GM12878 (cell line): ENCODE results near the gene CS.

Experiments
- CTCF ChIP-seq, 3 experiments: IDR thresholded peaks in 2 of 3; conservative IDR thresholded peaks in 1 of 3; 2 replicates each; pipeline ENCODE4 v1.5.1; 2011; ENCODE audit warnings: low read depth in 3 of 3, low read length in 3 of 3, mild to moderate bottlenecking in 3 of 3, control low read depth in 2 of 3, moderate library complexity in 2 of 3, inconsistent platforms in 1 of 3, mixed read lengths in 1 of 3; ENCODE audit not compliant: control insufficient read depth in 2 of 3, insufficient read depth in 1 of 3; ENCODE audit errors: extremely low read depth in 1 of 3
- HDAC2 ChIP-seq: fragments of 200-600 bp; sonication (generic); IDR thresholded peaks from 2 replicates; pipeline ENCODE4 v1.6.1; 2017
- TCF3 ChIP-seq: IDR thresholded peaks from 2 replicates; pipeline ENCODE4 v1.6.1; 2012; ENCODE audit warnings: low read depth, mild to moderate bottlenecking, low read length, borderline replicate concordance; ENCODE audit not compliant: insufficient read depth

- TF ChIP-seq TCF3, result no peak
- TF ChIP-seq CTCF (IDR thresholded peaks at IDR 0.05 in 2 of 3, conservative IDR thresholded peaks at IDR 0.05 in 1 of 3; ENCODE audit: control insufficient read depth in 2 of 3, extremely low read depth in 1 of 3, insufficient read depth in 1 of 3, low read depth in 3 of 3, low read length in 3 of 3), result no peak
- no peak for TF ChIP-seq HDAC2
Measured at GRCh38 chr12:56267443-56268071, 32.6 kb downstream of the CS start.
